NCI-H510A (cell line): Measurements from ENCODE around the gene TERB1.

Source experiments
- DNase-seq: peaks from one replicate; lab custom pipeline; 2025; lab: John Stamatoyannopoulos, UW

Gene TERB1

GRCh38 chr16:66741950-66742808, 59.2 kb downstream of the TERB1 start:
- DNase-seq: no peak

GRCh38 chr16:66741169-66741900, 60.0 kb downstream of the TERB1 start:
- DNase-seq: no peak

DNA sequence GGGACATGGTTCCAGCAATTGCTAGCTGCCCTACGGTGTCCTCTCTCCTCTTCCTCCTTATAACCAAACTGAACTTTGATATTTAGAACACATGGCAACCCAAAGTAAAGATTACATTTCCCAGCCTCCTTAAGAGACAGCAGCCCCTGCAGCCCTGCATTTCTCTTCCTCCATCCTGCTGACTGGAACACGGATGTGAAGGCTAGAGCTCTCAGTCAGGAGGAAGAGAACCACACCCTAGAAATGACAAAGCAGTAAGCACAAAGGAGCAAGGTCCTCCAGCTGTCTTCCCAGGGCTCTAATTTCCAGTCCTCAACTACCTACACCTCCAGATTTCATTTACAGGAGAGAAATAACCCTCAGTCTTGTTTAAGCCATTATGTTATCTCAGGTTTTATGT, 60.9 kb downstream of the TERB1 start:
- DNase-seq: no peak

DNA sequence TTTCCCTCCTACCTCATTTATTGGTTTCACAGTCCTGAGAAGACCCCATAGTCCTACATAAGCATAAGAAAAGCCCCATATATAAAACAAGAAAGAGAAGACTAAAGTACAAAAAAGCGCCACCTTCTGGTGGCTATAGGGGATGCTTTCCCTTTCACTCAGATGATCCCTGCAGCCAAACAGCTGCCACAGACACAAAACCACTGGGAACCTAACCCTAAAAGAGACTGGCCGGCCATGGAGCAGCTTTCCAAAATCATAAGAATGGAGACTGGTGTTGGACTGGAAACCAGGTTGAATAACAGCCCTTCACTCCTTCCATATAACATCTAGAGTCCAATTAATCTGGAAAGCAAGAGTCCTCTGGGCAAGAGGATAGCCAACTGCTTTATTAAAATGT, 61.4 kb downstream of the TERB1 start:
- DNase-seq: no peak

DNA sequence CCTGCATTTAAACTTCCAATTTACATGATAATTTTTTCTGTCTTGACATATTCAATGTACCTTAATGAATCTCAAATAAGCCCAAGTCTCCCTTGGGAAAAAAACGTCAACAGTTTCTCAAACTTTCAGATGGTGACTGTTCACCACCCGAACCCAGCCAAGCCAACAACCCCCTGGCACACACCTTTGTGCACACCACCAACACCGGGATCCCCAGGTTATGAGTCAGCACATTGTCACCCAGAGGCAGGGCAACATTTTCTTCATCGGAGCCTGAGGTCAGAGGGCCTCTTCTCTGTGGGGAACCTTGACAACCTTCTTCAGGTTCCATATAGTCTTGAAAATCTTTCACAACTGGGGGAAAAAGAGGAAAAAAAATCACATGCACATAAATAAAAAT, 65.5 kb downstream of the TERB1 start:
- no peak for DNase-seq

GRCh38 chr16:66731101-66731500, 70.3 kb downstream of the TERB1 start:
- DNase-seq: no peak

DNA sequence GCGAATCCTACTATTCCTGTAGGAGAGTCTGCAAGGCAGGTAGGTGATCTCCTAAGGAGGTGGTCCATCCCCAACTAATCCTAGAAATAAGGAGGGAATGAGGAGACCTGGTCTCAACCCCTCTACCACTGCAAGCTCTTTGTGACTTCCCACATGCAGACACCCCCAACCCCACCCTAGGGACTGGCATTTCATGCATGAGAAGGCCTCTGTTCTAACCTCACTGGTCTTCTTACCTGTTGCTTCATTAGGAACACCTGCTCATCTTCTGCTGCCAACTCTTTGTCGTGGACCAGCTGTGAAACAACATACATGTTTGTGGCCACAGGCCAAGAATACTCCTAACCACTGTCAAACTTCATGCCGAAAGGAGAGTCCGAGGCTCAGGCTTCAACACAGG, 72.6 kb downstream of the TERB1 start:
- DNase-seq: no peak

- DNase-seq: no peak
Measured at GRCh38 chr16:66728117-66728787, 73.1 kb downstream of the TERB1 start.

- no peak for DNase-seq
Measured at GRCh38 chr16:66720766-66721165, 80.6 kb downstream of the TERB1 start.

DNA sequence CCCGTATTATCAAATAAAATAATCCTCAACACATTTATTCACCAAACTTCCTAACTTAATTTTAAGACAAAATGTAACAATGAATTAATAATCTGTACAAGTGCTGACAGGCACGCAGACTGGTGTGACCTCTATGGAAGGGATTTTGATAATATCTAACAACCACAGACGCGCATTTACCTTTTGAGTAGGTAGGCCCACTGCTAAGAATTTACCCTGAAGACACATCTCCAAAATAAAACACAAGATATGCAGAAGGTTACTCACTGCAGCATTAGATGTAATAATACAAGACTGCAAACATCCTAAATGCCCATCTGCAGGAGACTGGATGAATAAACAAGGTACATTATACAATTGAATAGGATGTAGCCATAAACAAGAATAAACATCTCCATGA, 82.1 kb downstream of the TERB1 start:
- DNase-seq: no peak

- DNase-seq: no peak
Measured at GRCh38 chr16:66717776-66718175, 83.6 kb downstream of the TERB1 start.

DNA sequence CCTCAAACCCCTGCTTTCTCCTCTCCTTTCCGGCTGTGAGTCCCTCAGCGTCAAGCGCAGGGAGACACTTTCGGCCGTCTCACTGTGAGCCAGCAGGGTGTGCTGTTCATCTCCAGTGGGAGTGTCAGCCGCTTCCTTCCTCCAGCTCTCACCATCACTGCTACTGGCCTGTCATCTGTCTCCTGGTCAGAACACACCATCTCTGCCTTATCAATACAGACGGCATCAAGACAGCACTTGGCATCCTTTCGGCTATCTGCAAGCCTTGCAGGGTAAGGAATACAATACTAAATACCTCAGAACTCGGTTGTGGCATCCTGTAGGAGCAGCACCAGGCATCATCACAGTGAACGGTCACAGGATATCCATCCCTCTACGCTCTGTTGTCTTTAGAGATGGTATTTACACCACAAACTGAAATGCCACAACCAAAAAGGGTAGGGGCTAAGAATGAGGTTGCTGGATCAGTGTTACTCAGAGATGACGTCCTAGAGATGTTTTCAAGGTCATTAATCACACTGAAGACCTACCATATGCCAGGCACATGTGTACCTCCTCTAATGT, 84.2 kb downstream of the TERB1 start:
- DNase-seq: no peak

- no peak for DNase-seq
Measured at GRCh38 chr16:66714654-66715307, 86.6 kb downstream of the TERB1 start.

DNA sequence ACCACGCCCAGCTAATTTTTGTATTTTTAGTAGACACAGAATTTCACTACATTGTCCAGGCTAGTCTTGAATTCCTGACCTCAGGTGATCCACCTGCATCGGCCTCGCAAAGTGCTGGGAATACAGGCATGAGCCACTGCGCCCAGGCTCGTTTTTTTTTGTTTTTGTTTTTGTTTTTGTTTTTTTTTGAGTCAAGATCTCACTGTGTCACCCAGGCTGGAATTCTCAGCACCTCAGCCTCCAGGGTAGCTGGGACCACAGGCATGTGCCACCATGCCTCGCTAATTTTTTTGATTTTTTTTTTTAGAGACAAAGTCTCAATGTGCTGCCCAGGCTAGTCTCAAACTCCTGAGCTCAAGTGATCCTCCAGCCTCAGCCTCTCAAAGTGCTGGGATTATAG, 87.3 kb downstream of the TERB1 start:
- no peak for DNase-seq

DNA sequence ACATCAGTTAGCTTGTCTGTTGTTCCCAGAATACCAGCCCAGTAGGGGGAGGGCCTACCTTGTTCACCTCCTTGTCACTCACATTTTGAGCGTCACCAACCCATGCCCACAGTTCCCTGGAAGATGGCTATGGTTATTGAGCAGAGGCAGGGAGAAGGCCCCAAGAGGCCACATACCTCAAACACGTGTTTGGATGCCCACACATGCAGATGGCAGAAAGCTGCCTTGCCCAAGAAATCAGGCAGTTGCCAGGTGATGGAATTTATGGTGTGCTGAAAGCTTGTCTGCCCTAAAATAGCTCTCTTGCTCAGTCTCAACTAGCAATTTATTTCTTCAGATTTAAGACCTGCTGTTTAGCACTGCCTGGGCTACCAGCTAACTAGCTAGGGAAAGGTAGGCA, 88.3 kb downstream of the TERB1 start:
- no peak for DNase-seq

DNA sequence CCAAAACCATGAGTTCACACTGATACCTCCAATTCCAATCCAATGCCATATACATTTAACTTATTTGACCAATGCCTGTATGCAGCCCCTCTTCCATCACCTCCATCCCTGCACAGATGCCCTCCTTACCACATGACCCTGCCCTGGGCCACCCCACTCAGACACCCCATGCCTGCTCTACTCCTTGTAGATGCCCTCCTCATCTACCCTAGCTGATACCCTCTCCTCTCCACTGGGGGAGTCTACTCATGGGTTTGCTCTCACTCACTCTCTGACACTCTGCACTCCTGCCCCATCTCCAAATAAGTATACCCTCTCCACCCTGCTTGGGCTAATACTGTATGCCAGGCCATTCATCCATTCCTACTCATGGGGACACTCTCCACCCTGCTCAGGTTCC, 88.9 kb downstream of the TERB1 start:
- no peak for DNase-seq

- DNase-seq: no peak
Measured at GRCh38 chr16:66711581-66711980, 89.8 kb downstream of the TERB1 start.

- no peak for DNase-seq
Measured at GRCh38 chr16:66706506-66706880, 94.9 kb downstream of the TERB1 start.

- no peak for DNase-seq
Measured at GRCh38 chr16:66705790-66706505, 95.4 kb downstream of the TERB1 start.
